ENCODE measurements around the gene NRG2. TPM values are rescaled to one million over a fixed set of nuclear protein-coding genes. Genes with fewer than 3 reads are reported as not detected.

NRG2 gene
- total and polyA plus RNA-seq, 2 donors (not counting 3 experiments of a cell fraction or from before 2014, with no cell fraction given): 0.26 to 0.42 TPM

- H3K36me3 ChIP-seq (ENCODE audit: control insufficient read depth in 2 of 2, extremely low read depth in 1 of 2, insufficient read depth in 2 of 2, low read length in 2 of 2): no peaks in the 10 kb centered on the region
- no peaks in the 10 kb centered on the region for H3K27me3 ChIP-seq (ENCODE audit: control insufficient read depth in 2 of 2, insufficient read depth in 2 of 2, low read length in 2 of 2)
- FAIRE-seq (no peak), DNase-seq (ENCODE audit: low read depth, low spot score) (no peak)
- ChIA-PET CTCF (no interaction called here), POLR2A (no interaction called here)
- intact Hi-C loops (cut with micrococcal nuclease) (no loop called here), dilution Hi-C loops (cut with MboI; ENCODE audit: extremely low pct_ligation_motif_present, low sequenced_read_pairs) (no loop called here)
- H2AFZ ChIP-seq (ENCODE audit: low read depth, low read length): no peak overlapping the region
- H3K9me1 ChIP-seq (replicated peaks; ENCODE audit: control insufficient read depth, extremely low read depth, insufficient read depth, low read length): no peaks in the 10 kb centered on the region
- TF ChIP-seq JUN (IDR thresholded peaks at IDR 0.05; ENCODE audit: borderline replicate concordance, insufficient read depth, insufficient read length, low read depth): no peak
- no peak for TF ChIP-seq POLR2A (IDR thresholded peaks at IDR 0.05; ENCODE audit: low read depth, low read length)
- TF ChIP-seq GATA2 (IDR thresholded peaks at IDR 0.05; ENCODE audit: insufficient read depth, insufficient read length, low read depth, low read length): no peak
- no peak for TF ChIP-seq CTCF (IDR thresholded peaks at IDR 0.05; ENCODE audit: extremely low read depth in 1 of 2, insufficient read depth in 1 of 2, low read depth in 1 of 2, low read length in 2 of 2)
- TF ChIP-seq EZH2 (IDR thresholded peaks at IDR 0.05; ENCODE audit: borderline replicate concordance, low read depth, low read length, severe bottlenecking): no peak
- no peak for TF ChIP-seq POLR2AphosphoS5 (IDR thresholded peaks at IDR 0.05; ENCODE audit: insufficient read depth, low read depth, low read length)
- TF ChIP-seq MYC (IDR thresholded peaks at IDR 0.05; ENCODE audit: low read depth, low read length): no peak
- TF ChIP-seq FOS (IDR thresholded peaks at IDR 0.05; ENCODE audit: borderline replicate concordance, insufficient read depth, low read length): no peak
- TF ChIP-seq MAX (IDR thresholded peaks at IDR 0.05; ENCODE audit: insufficient read depth, insufficient read length): no peak
- no peaks in the 10 kb centered on the region for H3K4me1 ChIP-seq (ENCODE audit: control insufficient read depth, extremely low read depth, insufficient read depth, low read length)
- no TSS peak for BruUV-seq (replicated peaks)
- no peak overlapping the region for H3K4me3 ChIP-seq (replicated peaks in 1 of 3; ENCODE audit: insufficient read depth in 1 of 3, low read depth in 1 of 3, low read length in 3 of 3)
- H3K9me3 ChIP-seq (replicated peaks; ENCODE audit: control insufficient read depth, insufficient read depth, low read length): no peaks in the 10 kb centered on the region
- H4K20me1 ChIP-seq (replicated peaks; ENCODE audit: control insufficient read depth, extremely low read depth, insufficient read depth, low read length): no peaks in the 10 kb centered on the region
- H3K79me2 ChIP-seq (ENCODE audit: control insufficient read depth, insufficient read depth, low read length): no peaks in the 10 kb centered on the region
- H3K9ac ChIP-seq (replicated peaks; ENCODE audit: extremely low read depth, insufficient read depth, low read length): no peak overlapping the region
- H3K4me2 ChIP-seq (ENCODE audit: insufficient read depth, low read length): no peak overlapping the region
- H3K27ac ChIP-seq (ENCODE audit: insufficient read depth, low read depth, low read length): no peak overlapping the region
Measured at GRCh38 chr5:139817970-139818369, 225.1 kb downstream of the NRG2 start.

Data from endothelial cell of umbilical vein (primary cell).